Transverse colon (tissue), 4 donors: ENCODE data around the gene RESP18. TPM values are rescaled to one million over a fixed set of nuclear protein-coding genes. Genes with fewer than 3 reads are reported as not detected.
A peak's percentile ranks its signal among the peaks of the same experiment; 100 is the strongest.

Source experiments
- DNase-seq: peaks from one replicate; pipeline ENCODE4 v3.0.0-alpha.2; 2019
- H3K27ac ChIP-seq, 4 donors: fragments of 200-600 bp; sonication (generic); 2 replicates each; pipeline ENCODE4 v1.5.1; 2016 to 2018; ENCODE audit warnings: inconsistent platforms in 4 of 4
- H3K27me3 ChIP-seq: fragments of 200-600 bp; sonication (generic); 2 replicates; pipeline ENCODE4 v1.5.1; 2017; ENCODE audit warnings: inconsistent platforms
- H3K36me3 ChIP-seq, 4 donors: fragments of 200-600 bp; sonication (generic); 2 replicates each; pipeline ENCODE4 v1.5.1; 2017 to 2019; ENCODE audit warnings: inconsistent platforms in 4 of 4
- H3K4me1 ChIP-seq, 4 donors: fragments of 200-600 bp; sonication (generic); 2 replicates each; pipeline ENCODE4 v1.5.1; 2017 to 2020; ENCODE audit warnings: inconsistent platforms in 4 of 4
- H3K4me3 ChIP-seq, 4 donors: fragments of 200-600 bp; sonication (generic); 1 replicate in 1 of 4; 2 replicates in 3 of 4; pipeline versions ENCODE4 v1.5.1 to v1.6.1; 2017 to 2019; ENCODE audit warnings: inconsistent platforms in 4 of 4
- H3K9me3 ChIP-seq, 2 donors: fragments of 200-600 bp; sonication (generic); 2 replicates each; pipeline ENCODE4 v1.5.1; 2017 to 2019; ENCODE audit warnings: inconsistent platforms in 2 of 2
- EP300 ChIP-seq: sonication (generic); formaldehyde crosslinking; IDR thresholded peaks from one replicate; pipeline ENCODE4 v1.6.1; 2017; ENCODE audit warnings: antibody characterized with exemption, low read depth
- POLR2A ChIP-seq: fragments of 450-650 bp; IDR thresholded peaks from one replicate; pipeline ENCODE4 v1.6.1; 2016; ENCODE audit warnings: antibody characterized with exemption, mild to moderate bottlenecking, moderate library complexity
- POLR2AphosphoS5 ChIP-seq, 3 donors: sonication (generic); formaldehyde crosslinking; IDR thresholded peaks; one replicate each; pipeline ENCODE4 v1.6.1; 2016; ENCODE audit warnings: antibody characterized with exemption in 3 of 3
- WGBS, 2 donors: methylation state at CpG; one replicate each; pipeline ENCODE4 v1.1.5; 2018; ENCODE audit warnings: low coverage in 1 of 2; 5-methylcytosine and 5-hydroxymethylcytosine counted together
- in situ Hi-C, 4 donors: fragments of 200-750 bp; cut with MboI; loops; one replicate each; pipeline versions ENCODE4 v1.15.0 to v1.15.1; 2017; ENCODE audit warnings: low sequenced_read_pairs in 3 of 4, low pct_ligation_motif_present in 1 of 4, low pct_unique_long_range_greater_than_20kb in 1 of 4
- intact Hi-C: fragments of 100-400 bp; cut with DNase I; formaldehyde crosslinking; loops from one replicate; pipeline ENCODE4 v1.15.1; 2023; ENCODE audit warnings: low total_unique reads
- total RNA-seq, 4 donors: library from RNA; depleted of rRNA; stranded (reverse); fragments of >200 nt; gene quantifications; one replicate each; pipeline ENCODE4 v1.1.0, GENCODE V29; 2016
- TF ChIP-seq, protein P1 (sequence below), 5 experiments: fragments of 200-600 bp in 3 of 5; fragments of 450-650 bp in 2 of 5; sonication (generic) in 3 of 5; IDR thresholded peaks; 1 replicate in 2 of 5; 2 replicates in 3 of 5; pipeline ENCODE4 v1.5.1; 2016 to 2017; ENCODE audit warnings: antibody characterized with exemption in 5 of 5, inconsistent platforms in 3 of 5, mild to moderate bottlenecking in 2 of 5, moderate library complexity in 1 of 5

The RESP18 gene
- total RNA-seq, 4 donors from 2014 or later = not detected

DNA sequence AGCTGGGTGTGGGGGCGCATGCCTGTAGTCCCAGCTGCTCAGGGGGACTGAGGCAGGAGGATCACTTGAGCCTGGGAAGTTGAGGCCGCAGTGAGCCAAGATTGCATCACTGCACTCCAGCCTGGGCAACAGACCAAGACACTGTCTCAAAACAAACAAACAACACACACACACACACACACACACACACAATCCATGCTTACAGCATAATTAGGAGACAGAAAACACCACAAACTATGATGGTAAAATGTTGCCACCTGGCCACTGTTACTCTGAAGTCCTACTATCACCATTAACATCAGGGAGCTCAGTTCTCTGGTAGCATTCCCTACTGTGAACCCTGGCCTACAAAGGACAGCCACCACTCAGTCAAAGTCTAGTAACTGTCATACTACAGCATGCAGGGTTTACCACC, 36.9 kb upstream of the RESP18 start:
- Histone ChIP-seq H3K27ac (peak overlapping the region in 2 of 4 donors; percentile 6 to 18), H3K36me3 (peaks cover 0 to 13% (median 4%) of the 10 kb centered on the region in 4 donors), H3K4me3 (no peak overlapping the region), H3K4me1 (peaks cover 0 to 7% (median 5%) of the 10 kb centered on the region in 4 donors), H3K9me3 (no peaks in the 10 kb centered on the region), H3K27me3 (no peaks in the 10 kb centered on the region)
- TF ChIP-seq POLR2A (no peak), EP300 (no peak), POLR2AphosphoS5 (IDR thresholded peaks at IDR 0.05) (no peak)
- intact Hi-C loops = no loop called here
- in situ Hi-C loops = no loop called here
- DNase-seq = peak; percentile 51
- WGBS, 2 donors = 18% methylated on average over 2 of the region's 2 CpGs; no CpG with 5 or more reads in 1 of the 2 donors

DNA sequence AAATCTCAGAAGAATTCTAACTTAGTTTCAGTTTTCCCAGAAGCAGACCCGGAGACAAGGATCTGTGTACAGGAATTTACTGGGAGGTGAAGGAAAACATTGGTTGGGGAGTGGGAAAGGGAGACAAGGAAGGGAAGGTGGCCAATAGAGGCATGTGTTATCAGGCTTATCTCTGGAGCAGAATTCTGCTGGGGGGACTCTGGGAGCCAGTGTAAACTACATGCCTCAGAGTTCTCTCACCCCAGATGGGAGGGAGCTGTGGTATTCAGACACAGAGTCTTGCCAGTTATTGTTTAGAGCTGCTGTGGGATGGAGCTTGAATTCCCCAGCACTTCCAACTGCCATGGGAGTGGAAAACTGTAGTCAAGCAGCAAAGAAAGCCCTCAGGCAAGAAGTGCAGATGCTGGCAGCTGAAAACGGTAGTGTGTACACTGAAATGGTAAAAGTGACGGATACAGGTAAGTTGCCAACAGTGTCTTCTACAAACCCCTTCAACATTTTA, 36.2 kb upstream of the RESP18 start:
- Histone ChIP-seq H3K4me3 (no peak overlapping the region), H3K27ac (peak overlapping the region in 3 of 4 donors; percentile 6 to 32 (median 18)), H3K9me3 (no peaks in the 10 kb centered on the region), H3K36me3 (peaks cover 0 to 6% (median under 1%) of the 10 kb centered on the region in 4 donors), H3K27me3 (no peaks in the 10 kb centered on the region), H3K4me1 (peaks cover 0 to 7% (median 5%) of the 10 kb centered on the region in 4 donors)
- in situ Hi-C loops = no loop called here
- no peak for DNase-seq
- intact Hi-C loops = no loop called here
- WGBS, 2 donors = 33 to 37% methylated on average over 2 to 3 of the region's 3 CpGs
- TF ChIP-seq EP300 (no peak), POLR2AphosphoS5 (IDR thresholded peaks at IDR 0.05) (no peak), POLR2A (no peak)
- TF ChIP-seq, protein P1, sequence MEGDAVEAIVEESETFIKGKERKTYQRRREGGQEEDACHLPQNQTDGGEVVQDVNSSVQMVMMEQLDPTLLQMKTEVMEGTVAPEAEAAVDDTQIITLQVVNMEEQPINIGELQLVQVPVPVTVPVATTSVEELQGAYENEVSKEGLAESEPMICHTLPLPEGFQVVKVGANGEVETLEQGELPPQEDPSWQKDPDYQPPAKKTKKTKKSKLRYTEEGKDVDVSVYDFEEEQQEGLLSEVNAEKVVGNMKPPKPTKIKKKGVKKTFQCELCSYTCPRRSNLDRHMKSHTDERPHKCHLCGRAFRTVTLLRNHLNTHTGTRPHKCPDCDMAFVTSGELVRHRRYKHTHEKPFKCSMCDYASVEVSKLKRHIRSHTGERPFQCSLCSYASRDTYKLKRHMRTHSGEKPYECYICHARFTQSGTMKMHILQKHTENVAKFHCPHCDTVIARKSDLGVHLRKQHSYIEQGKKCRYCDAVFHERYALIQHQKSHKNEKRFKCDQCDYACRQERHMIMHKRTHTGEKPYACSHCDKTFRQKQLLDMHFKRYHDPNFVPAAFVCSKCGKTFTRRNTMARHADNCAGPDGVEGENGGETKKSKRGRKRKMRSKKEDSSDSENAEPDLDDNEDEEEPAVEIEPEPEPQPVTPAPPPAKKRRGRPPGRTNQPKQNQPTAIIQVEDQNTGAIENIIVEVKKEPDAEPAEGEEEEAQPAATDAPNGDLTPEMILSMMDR (IDR thresholded peaks at IDR 0.05) = no peak

DNA sequence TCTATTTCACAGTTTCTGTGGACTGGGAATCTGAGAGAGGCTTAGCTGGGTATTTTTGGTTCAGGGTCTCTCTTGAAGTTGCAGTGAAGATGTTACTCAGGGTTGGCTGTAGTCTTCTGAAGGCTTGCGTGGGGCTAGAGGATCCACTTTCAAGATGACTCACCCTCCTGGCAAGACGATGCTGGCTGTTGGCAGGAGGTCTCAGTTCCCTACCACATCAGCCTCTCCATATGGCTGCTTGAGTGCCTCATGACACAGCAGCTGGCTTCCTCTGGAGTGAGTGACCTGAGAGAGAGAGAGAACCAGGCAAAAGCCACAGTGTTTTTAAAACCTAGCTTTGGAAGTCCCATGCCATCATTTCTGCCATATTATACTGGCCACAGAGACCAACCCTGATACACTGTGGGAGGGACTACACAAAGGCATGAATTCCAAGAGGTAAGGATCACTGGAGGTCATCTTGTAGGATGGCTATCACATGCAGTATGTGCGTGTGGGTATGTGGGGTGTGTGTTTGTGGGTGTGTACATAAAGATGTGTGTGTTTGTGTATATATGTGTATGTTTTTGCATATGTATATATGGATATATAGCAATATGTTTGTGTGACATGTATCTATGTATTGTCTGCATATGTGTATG, 30.1 kb upstream of the RESP18 start:
- Histone ChIP-seq H3K36me3 (no peaks in the 10 kb centered on the region), H3K4me3 (no peak overlapping the region), H3K9me3 (no peaks in the 10 kb centered on the region), H3K27me3 (peaks cover 26% of the 10 kb centered on the region), H3K27ac (no peak overlapping the region), H3K4me1 (peaks cover 0 to 11% (median 9%) of the 10 kb centered on the region in 4 donors)
- peak in 2 of 3 donors; percentile 8 to 26 for TF ChIP-seq POLR2AphosphoS5 (IDR thresholded peaks at IDR 0.05)
- TF ChIP-seq, protein P1 (IDR thresholded peaks at IDR 0.05) = no peak
- peak; percentile 44 for DNase-seq
- intact Hi-C loops = no loop called here
- in situ Hi-C loops = no loop called here
- 52% methylated on average over 3 of the region's 3 CpGs; no CpG with 5 or more reads in 1 of the 2 donors for WGBS, 2 donors

DNA sequence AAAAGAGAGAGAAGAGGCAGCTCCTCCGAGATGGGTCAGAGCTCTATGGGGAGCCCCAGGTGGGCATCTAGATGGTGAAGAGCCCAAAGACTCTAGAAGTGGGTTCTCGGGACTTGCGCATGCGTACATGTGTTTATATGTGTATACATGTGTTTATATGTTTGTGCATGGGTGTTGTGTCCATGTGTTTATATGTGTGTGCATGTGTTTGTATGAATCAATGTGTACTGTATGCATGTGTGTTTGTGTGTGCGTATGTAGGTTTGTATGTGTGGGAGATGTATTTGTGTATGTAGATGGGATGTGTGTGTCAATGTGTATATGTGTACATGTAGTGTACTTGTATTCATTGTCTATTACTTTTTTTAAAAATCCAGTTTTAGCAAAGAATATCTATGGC, 29.5 kb upstream of the RESP18 start:
- H3K27me3 ChIP-seq = peaks cover 32% of the 10 kb centered on the region
- DNase-seq = no peak
- no peak for TF ChIP-seq POLR2AphosphoS5 (IDR thresholded peaks at IDR 0.05)
- TF ChIP-seq, protein P1 (IDR thresholded peaks at IDR 0.05) = no peak
- TF ChIP-seq POLR2A = no peak
- no peak for TF ChIP-seq EP300
- H3K9me3 ChIP-seq = no peaks in the 10 kb centered on the region
- 87 to 94% methylated on average over 3 to 5 of the region's 5 CpGs for WGBS, 2 donors
- no peak overlapping the region for H3K4me3 ChIP-seq
- H3K36me3 ChIP-seq = no peaks in the 10 kb centered on the region
- H3K27ac ChIP-seq = no peak overlapping the region
- in situ Hi-C loops (no loop called here), intact Hi-C loops (no loop called here)
- H3K4me1 ChIP-seq = peaks cover 0 to 11% (median 9%) of the 10 kb centered on the region in 4 donors
